ENCODE results near the gene DLX4.

DNA sequence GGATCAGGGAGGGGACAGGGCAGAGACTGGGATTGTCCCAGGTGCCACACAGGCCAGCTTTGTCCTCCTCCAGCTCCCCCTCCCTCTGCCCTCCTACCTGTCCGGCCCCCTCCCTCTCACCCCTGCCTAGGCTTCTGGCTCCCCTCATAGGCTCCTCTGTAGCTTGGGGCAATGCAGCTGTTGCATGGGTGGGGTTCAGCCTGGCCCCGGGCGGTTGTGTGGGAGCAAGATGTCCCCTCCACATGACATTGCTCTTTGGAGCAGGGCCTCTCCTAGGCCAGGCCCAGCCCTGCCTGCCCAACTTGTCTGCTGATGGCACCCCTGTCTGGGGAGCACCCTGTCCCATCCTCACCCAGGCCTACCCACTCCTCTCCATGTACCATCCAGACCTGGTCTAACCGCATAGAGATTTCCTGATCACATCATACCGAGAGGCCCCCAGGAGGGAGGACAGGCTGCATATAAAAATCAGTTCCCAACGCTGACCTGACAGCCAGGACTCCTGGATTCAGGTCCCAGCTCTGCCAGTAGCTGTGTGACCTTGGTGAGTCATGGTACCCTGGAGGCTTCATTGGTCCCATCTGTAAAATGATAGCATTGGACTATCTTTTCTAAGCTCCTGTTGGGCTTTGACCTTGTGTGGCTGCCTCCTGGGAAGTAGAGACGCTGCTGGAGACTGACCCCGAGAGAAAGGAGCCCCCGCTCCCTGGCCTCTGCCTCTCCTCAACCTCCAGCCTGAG lies 48.8 kb upstream of the DLX4 start:
- TF ChIP-seq, protein P1, sequence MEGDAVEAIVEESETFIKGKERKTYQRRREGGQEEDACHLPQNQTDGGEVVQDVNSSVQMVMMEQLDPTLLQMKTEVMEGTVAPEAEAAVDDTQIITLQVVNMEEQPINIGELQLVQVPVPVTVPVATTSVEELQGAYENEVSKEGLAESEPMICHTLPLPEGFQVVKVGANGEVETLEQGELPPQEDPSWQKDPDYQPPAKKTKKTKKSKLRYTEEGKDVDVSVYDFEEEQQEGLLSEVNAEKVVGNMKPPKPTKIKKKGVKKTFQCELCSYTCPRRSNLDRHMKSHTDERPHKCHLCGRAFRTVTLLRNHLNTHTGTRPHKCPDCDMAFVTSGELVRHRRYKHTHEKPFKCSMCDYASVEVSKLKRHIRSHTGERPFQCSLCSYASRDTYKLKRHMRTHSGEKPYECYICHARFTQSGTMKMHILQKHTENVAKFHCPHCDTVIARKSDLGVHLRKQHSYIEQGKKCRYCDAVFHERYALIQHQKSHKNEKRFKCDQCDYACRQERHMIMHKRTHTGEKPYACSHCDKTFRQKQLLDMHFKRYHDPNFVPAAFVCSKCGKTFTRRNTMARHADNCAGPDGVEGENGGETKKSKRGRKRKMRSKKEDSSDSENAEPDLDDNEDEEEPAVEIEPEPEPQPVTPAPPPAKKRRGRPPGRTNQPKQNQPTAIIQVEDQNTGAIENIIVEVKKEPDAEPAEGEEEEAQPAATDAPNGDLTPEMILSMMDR (IDR thresholded peaks at IDR 0.05) = no peak
- no peak for TF ChIP-seq POLR2A (IDR thresholded peaks at IDR 0.05)

Measured in esophagus squamous epithelium (tissue), 4 donors.